Neutrophil (primary cell): Measurements from ENCODE around the gene AIM2.

Source experiments
- H3K27ac ChIP-seq: fragments of 200-600 bp; sonication (generic); 2 replicates; pipeline ENCODE4 v1.5.1; 2016; ENCODE audit warnings: mild to moderate bottlenecking, moderate library complexity
- H3K27me3 ChIP-seq: fragments of 200-600 bp; sonication (generic); 2 replicates; pipeline ENCODE4 v1.6.0; 2016; ENCODE audit warnings: mild to moderate bottlenecking
- H3K36me3 ChIP-seq: fragments of 200-600 bp; sonication (generic); 2 replicates; pipeline ENCODE4 v1.5.1; 2017
- H3K4me1 ChIP-seq, 2 experiments: fragments of 200-600 bp in 1 of 2; sonication (generic) in 1 of 2; 1 replicate in 1 of 2; 2 replicates in 1 of 2; pipeline versions ENCODE4 v1.5.1 to v1.6.1; 2013 to 2016; ENCODE audit warnings: low read depth in 1 of 2, low read length in 1 of 2, mild to moderate bottlenecking in 1 of 2, moderate library complexity in 1 of 2; ENCODE audit not compliant: control insufficient read depth in 1 of 2, insufficient read depth in 1 of 2
- H3K4me3 ChIP-seq, 2 experiments: fragments of 200-600 bp in 1 of 2; sonication (generic) in 1 of 2; 1 replicate in 1 of 2; 2 replicates in 1 of 2; pipeline ENCODE4 v1.5.1; 2013 to 2016; ENCODE audit warnings: low read depth in 1 of 2, low read length in 1 of 2, mild to moderate bottlenecking in 1 of 2, moderate library complexity in 1 of 2
- H3K9me3 ChIP-seq: fragments of 200-600 bp; sonication (generic); 2 replicates; pipeline ENCODE4 v1.5.1; 2016
- CTCF ChIP-seq: fragments of 200-600 bp; sonication (generic); IDR thresholded peaks from 2 replicates; pipeline ENCODE4 v1.5.1; 2016; ENCODE audit warnings: antibody characterized with exemption

AIM2 gene

GRCh38 chr1:159014003-159014571 lies 62.5 kb downstream of the AIM2 start:
- H3K9me3 ChIP-seq: no peaks in the 10 kb centered on the region
- peak overlapping the region; percentile 88 for H3K27ac ChIP-seq
- H3K36me3 ChIP-seq: peaks cover 37% of the 10 kb centered on the region
- peaks cover 65 to 83% of the 10 kb centered on the region in 2 experiments for H3K4me1 ChIP-seq
- no peak for TF ChIP-seq CTCF
- no peaks in the 10 kb centered on the region for H3K27me3 ChIP-seq
- H3K4me3 ChIP-seq: peak overlapping the region in 1 of 2 experiments; percentile 94

GRCh38 chr1:159012495-159012894 lies 64.1 kb downstream of the AIM2 start:
- Histone ChIP-seq H3K4me1 (peaks cover 75 to 90% of the 10 kb centered on the region in 2 experiments), H3K27ac (peak overlapping the region; percentile 88), H3K4me3 (peak overlapping the region; percentile 76 to 94), H3K36me3 (peaks cover 21% of the 10 kb centered on the region), H3K9me3 (no peaks in the 10 kb centered on the region), H3K27me3 (no peaks in the 10 kb centered on the region)
- no peak for TF ChIP-seq CTCF
